ENCODE data around the gene STAT4. TPM values are rescaled to one million over a fixed set of nuclear protein-coding genes. Genes with fewer than 3 reads are reported as not detected.

The STAT4 gene
- total RNA-seq, 1 experiment from 2014 or later = 0.71 TPM

DNA sequence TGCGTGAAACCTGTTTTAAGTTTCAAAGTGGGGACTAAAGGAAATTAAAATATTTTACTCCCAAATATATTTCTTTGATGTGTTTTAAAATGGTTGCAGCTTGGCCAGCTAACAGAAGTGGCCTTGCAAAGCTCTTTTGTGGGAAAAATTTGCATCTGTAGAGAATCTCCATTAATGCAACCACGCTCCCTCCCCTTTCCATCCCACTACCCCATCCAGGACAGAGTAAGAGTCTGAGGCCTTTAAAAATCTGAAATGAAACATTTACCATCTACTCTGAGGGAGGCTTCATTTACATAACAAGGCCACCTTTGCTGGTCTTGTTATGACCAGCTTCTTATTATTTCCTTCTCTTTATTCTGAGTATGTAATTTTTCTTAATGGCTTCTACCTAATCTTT lies 63.5 kb downstream of the STAT4 start:
- H3K9me3 ChIP-seq (ENCODE audit: low read depth, low read length, poor library complexity, severe bottlenecking) = peaks cover 5% of the 10 kb centered on the region
- CTCF ChIA-PET = no interaction called here
- no peak overlapping the region for H3K4me3 ChIP-seq (ENCODE audit: low read depth, low read length, poor library complexity, severe bottlenecking)
- no peak for TF ChIP-seq EZH2 (IDR thresholded peaks at IDR 0.05; ENCODE audit: borderline replicate concordance, low read depth, low read length, poor library complexity, severe bottlenecking)
- TF ChIP-seq, protein P1, sequence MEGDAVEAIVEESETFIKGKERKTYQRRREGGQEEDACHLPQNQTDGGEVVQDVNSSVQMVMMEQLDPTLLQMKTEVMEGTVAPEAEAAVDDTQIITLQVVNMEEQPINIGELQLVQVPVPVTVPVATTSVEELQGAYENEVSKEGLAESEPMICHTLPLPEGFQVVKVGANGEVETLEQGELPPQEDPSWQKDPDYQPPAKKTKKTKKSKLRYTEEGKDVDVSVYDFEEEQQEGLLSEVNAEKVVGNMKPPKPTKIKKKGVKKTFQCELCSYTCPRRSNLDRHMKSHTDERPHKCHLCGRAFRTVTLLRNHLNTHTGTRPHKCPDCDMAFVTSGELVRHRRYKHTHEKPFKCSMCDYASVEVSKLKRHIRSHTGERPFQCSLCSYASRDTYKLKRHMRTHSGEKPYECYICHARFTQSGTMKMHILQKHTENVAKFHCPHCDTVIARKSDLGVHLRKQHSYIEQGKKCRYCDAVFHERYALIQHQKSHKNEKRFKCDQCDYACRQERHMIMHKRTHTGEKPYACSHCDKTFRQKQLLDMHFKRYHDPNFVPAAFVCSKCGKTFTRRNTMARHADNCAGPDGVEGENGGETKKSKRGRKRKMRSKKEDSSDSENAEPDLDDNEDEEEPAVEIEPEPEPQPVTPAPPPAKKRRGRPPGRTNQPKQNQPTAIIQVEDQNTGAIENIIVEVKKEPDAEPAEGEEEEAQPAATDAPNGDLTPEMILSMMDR (conservative IDR thresholded peaks at IDR 0.05; ENCODE audit: low read depth, low read length) = no peak
- intact Hi-C loops (cut with micrococcal nuclease; ENCODE audit: unreplicated experiment) = no loop called here
- H3K27ac ChIP-seq (ENCODE audit: low read depth, low read length, poor library complexity, severe bottlenecking) = no peak overlapping the region
- DNase-seq (ENCODE audit: low spot score) = no peak
- no TSS peak for BruUV-seq (replicated peaks)
- H3K36me3 ChIP-seq (ENCODE audit: insufficient read depth, low read length, poor library complexity, severe bottlenecking) = no peaks in the 10 kb centered on the region
- POLR2A ChIA-PET (ENCODE audit: low non-redundant PET) = interaction anchor here (0.6 kb wide), 1 partner anchor 164 kb away, joined by 3 read pairs; no protein-coding TSS in a partner anchor
- H3K4me1 ChIP-seq (ENCODE audit: insufficient read depth, low read length, poor library complexity, severe bottlenecking) = no peaks in the 10 kb centered on the region
- H3K27me3 ChIP-seq (replicated peaks; ENCODE audit: insufficient read depth, low read depth, low read length, poor library complexity) = no peaks in the 10 kb centered on the region

DNA sequence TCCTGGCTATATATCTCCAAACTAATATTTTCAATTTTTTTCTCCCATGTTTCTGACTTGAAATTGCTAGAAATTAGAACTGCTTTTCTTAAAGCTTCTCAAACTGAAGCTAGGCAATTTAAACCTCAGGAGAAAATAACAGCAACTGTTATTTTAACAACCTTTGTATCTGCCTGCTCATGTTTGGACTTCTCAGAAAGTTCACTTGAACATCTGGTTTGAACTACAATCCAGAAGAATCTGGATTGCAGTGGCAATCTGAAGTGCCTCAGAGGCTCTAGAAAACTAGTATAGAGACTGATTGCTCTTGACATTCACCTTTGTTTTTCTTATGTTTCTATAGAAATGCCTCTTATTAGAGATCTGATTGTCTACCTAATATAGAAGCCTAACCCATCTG lies 64.1 kb downstream of the STAT4 start:
- CTCF ChIA-PET = no interaction called here
- H3K36me3 ChIP-seq (ENCODE audit: insufficient read depth, low read length, poor library complexity, severe bottlenecking) = no peaks in the 10 kb centered on the region
- no peaks in the 10 kb centered on the region for H3K27me3 ChIP-seq (replicated peaks; ENCODE audit: insufficient read depth, low read depth, low read length, poor library complexity)
- no peak overlapping the region for H3K4me3 ChIP-seq (ENCODE audit: low read depth, low read length, poor library complexity, severe bottlenecking)
- POLR2A ChIA-PET (ENCODE audit: low non-redundant PET) = interaction anchor here (0.6 kb wide), 1 partner anchor 23 kb away, joined by 3 read pairs; no protein-coding TSS in a partner anchor
- H3K9me3 ChIP-seq (ENCODE audit: low read depth, low read length, poor library complexity, severe bottlenecking) = peaks cover 5% of the 10 kb centered on the region
- no peaks in the 10 kb centered on the region for H3K4me1 ChIP-seq (ENCODE audit: insufficient read depth, low read length, poor library complexity, severe bottlenecking)
- no TSS peak for BruUV-seq (replicated peaks)
- DNase-seq (ENCODE audit: low spot score) = no peak
- no peak overlapping the region for H3K27ac ChIP-seq (ENCODE audit: low read depth, low read length, poor library complexity, severe bottlenecking)
- intact Hi-C loops (cut with micrococcal nuclease; ENCODE audit: unreplicated experiment) = no loop called here
- TF ChIP-seq EZH2 (IDR thresholded peaks at IDR 0.05; ENCODE audit: borderline replicate concordance, low read depth, low read length, poor library complexity, severe bottlenecking) = no peak
- TF ChIP-seq, protein P1 (conservative IDR thresholded peaks at IDR 0.05; ENCODE audit: low read depth, low read length) = no peak

DNA sequence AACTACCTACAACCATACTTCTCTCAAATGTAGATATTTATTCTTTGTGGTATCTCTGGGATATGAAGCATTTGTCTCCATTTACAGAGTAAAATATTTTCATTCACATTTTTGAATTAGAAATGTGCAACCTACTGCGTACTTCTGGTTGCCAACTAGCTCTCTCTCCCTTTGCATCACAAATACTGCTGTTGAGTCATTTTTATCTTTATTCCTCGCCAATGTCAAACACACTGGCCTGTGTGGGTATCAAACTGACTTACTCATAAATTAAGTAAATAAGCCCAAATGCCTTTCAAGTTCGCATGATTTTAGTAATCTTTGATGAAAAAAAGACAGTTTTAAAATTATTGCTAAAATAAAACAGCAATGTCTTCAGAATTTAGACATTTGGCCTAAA lies 67.3 kb downstream of the STAT4 start:
- no TSS peak for BruUV-seq (replicated peaks)

More for the DNA sequence above, 67.3 kb downstream of the STAT4 start:
- intact Hi-C loops (cut with micrococcal nuclease; ENCODE audit: unreplicated experiment) = no loop called here
- POLR2A ChIA-PET (ENCODE audit: low non-redundant PET) = no interaction called here
- no peak for TF ChIP-seq EZH2 (IDR thresholded peaks at IDR 0.05; ENCODE audit: borderline replicate concordance, low read depth, low read length, poor library complexity, severe bottlenecking)
- TF ChIP-seq, protein P1 (conservative IDR thresholded peaks at IDR 0.05; ENCODE audit: low read depth, low read length) = no peak
- no peaks in the 10 kb centered on the region for H3K27me3 ChIP-seq (replicated peaks; ENCODE audit: insufficient read depth, low read depth, low read length, poor library complexity)
- CTCF ChIA-PET = no interaction called here
- no peaks in the 10 kb centered on the region for H3K36me3 ChIP-seq (ENCODE audit: insufficient read depth, low read length, poor library complexity, severe bottlenecking)
- peaks cover 5% of the 10 kb centered on the region for H3K9me3 ChIP-seq (ENCODE audit: low read depth, low read length, poor library complexity, severe bottlenecking)
- H3K4me3 ChIP-seq (ENCODE audit: low read depth, low read length, poor library complexity, severe bottlenecking) = no peak overlapping the region
- no peak overlapping the region for H3K27ac ChIP-seq (ENCODE audit: low read depth, low read length, poor library complexity, severe bottlenecking)
- no peak for DNase-seq (ENCODE audit: low spot score)
- H3K4me1 ChIP-seq (ENCODE audit: insufficient read depth, low read length, poor library complexity, severe bottlenecking) = no peaks in the 10 kb centered on the region

Measured in A673 (cell line).